Measurements from ENCODE around the gene RPTOR. TPM values are rescaled to one million over a fixed set of nuclear protein-coding genes. Genes with fewer than 3 reads are reported as not detected.
"Not testable (repeated sequence)": the region's sequence is repeated elsewhere in the genome, so short reads cannot be mapped to it uniquely, and the experiment has no call there.

Gene RPTOR
- total and polyA plus RNA-seq, 2 experiments from 2014 or later: 6.6 to 16.1 TPM

- Histone ChIP-seq H3K9me2 (ENCODE audit: insufficient read depth) (no peaks in the 10 kb centered on the region), H2AFZ (no peak overlapping the region), H3F3A (ENCODE audit: insufficient read depth) (no peaks in the 10 kb centered on the region), H3K27me3 (replicated peaks; ENCODE audit: insufficient read depth) (no peaks in the 10 kb centered on the region), H3K4me1 (ENCODE audit: insufficient read depth) (no peaks in the 10 kb centered on the region), H3K4me3 (no peak overlapping the region), H3K36me3 (ENCODE audit: low read depth) (no peaks in the 10 kb centered on the region), H4K20me1 (ENCODE audit: insufficient read depth) (peaks cover 5% of the 10 kb centered on the region; the same call in 1 of the 2 replicates), H3K79me2 (ENCODE audit: insufficient read depth) (peaks cover 92% of the 10 kb centered on the region), H3K4me2 (ENCODE audit: unreplicated experiment) (no peak overlapping the region), H3K27ac (no peak overlapping the region), H3K9ac (no peak overlapping the region), H3K9me3 (ENCODE audit: low read depth) (no peaks in the 10 kb centered on the region)
- in situ Hi-C loops (cut with MboI): no loop called here
- TF ChIP-seq EZH2 (IDR thresholded peaks at IDR 0.05; ENCODE audit: insufficient read depth, poor library complexity, severe bottlenecking) (no peak), EZH2phosphoT487 (IDR thresholded peaks at IDR 0.05; ENCODE audit: insufficient read depth, low read depth) (no peak)
- WGBS, 2 experiments (ENCODE audit: low coverage in 1 of 2, low lambda C conversion rate in 2 of 2, missing lambda C conversion rate in 2 of 2): 27 to 28% methylated on average over 17 of the region's 17 CpGs
- DNase-seq: peak; percentile 92
Measured at GRCh38 chr17:80575057-80575875, 30.6 kb downstream of the RPTOR start.

GRCh38 chr17:80577876-80578570, 33.4 kb downstream of the RPTOR start:
- Histone ChIP-seq H3K27me3 (replicated peaks; ENCODE audit: insufficient read depth) (no peaks in the 10 kb centered on the region), H2AFZ (no peak overlapping the region), H3K9me3 (ENCODE audit: low read depth) (no peaks in the 10 kb centered on the region), H3F3A (ENCODE audit: insufficient read depth) (no peaks in the 10 kb centered on the region), H3K36me3 (ENCODE audit: low read depth) (no peaks in the 10 kb centered on the region), H4K20me1 (ENCODE audit: insufficient read depth) (peaks cover under 1% of the 10 kb centered on the region; the same call in 1 of the 2 replicates), H3K4me2 (ENCODE audit: unreplicated experiment) (no peak overlapping the region), H3K79me2 (ENCODE audit: insufficient read depth) (peaks cover 80% of the 10 kb centered on the region), H3K9me2 (ENCODE audit: insufficient read depth) (no peaks in the 10 kb centered on the region), H3K9ac (no peak overlapping the region), H3K4me3 (no peak overlapping the region), H3K27ac (no peak overlapping the region), H3K4me1 (ENCODE audit: insufficient read depth) (no peaks in the 10 kb centered on the region)
- in situ Hi-C loops (cut with MboI): no loop called here
- WGBS, 2 experiments (ENCODE audit: low coverage in 1 of 2, low lambda C conversion rate in 2 of 2, missing lambda C conversion rate in 2 of 2): 92 to 94% methylated on average over 14 of the region's 14 CpGs
- TF ChIP-seq EZH2 (IDR thresholded peaks at IDR 0.05; ENCODE audit: insufficient read depth, poor library complexity, severe bottlenecking) (no peak), EZH2phosphoT487 (IDR thresholded peaks at IDR 0.05; ENCODE audit: insufficient read depth, low read depth) (no peak)
- no peak for DNase-seq

- H3K36me3 ChIP-seq (ENCODE audit: low read depth); in situ Hi-C loops (cut with MboI); H3K9ac ChIP-seq; H3K4me3 ChIP-seq; H4K20me1 ChIP-seq (ENCODE audit: insufficient read depth); H3K9me2 ChIP-seq (ENCODE audit: insufficient read depth); H2AFZ ChIP-seq; H3F3A ChIP-seq (ENCODE audit: insufficient read depth); H3K9me3 ChIP-seq (ENCODE audit: low read depth); DNase-seq; H3K27me3 ChIP-seq (replicated peaks; ENCODE audit: insufficient read depth); H3K4me1 ChIP-seq (ENCODE audit: insufficient read depth); H3K27ac ChIP-seq; H3K4me2 ChIP-seq (ENCODE audit: unreplicated experiment): not testable (repeated sequence)
- peaks cover 80% of the 10 kb centered on the region for H3K79me2 ChIP-seq (ENCODE audit: insufficient read depth)
- 97 to 98% methylated on average over 13 to 15 of the region's 15 CpGs for WGBS, 2 experiments (ENCODE audit: low coverage in 1 of 2, low lambda C conversion rate in 2 of 2, missing lambda C conversion rate in 2 of 2)
Measured at GRCh38 chr17:80578668-80579388, 34.2 kb downstream of the RPTOR start.

GRCh38 chr17:80582165-80582564, 37.5 kb downstream of the RPTOR start:
- H3F3A ChIP-seq (ENCODE audit: insufficient read depth): no peaks in the 10 kb centered on the region
- no peak overlapping the region for H3K4me2 ChIP-seq (ENCODE audit: unreplicated experiment)
- no peaks in the 10 kb centered on the region for H3K9me3 ChIP-seq (ENCODE audit: low read depth)
- no peaks in the 10 kb centered on the region for H3K4me1 ChIP-seq (ENCODE audit: insufficient read depth)
- no peak overlapping the region for H3K4me3 ChIP-seq
- no peak overlapping the region for H2AFZ ChIP-seq
- H4K20me1 ChIP-seq (ENCODE audit: insufficient read depth): no peaks in the 10 kb centered on the region
- no peak for DNase-seq
- 86 to 91% methylated on average over 6 of the region's 6 CpGs for WGBS, 2 experiments (ENCODE audit: low coverage in 1 of 2, low lambda C conversion rate in 2 of 2, missing lambda C conversion rate in 2 of 2)
- no peak overlapping the region for H3K27ac ChIP-seq
- TF ChIP-seq EZH2phosphoT487 (IDR thresholded peaks at IDR 0.05; ENCODE audit: insufficient read depth, low read depth) (no peak), EZH2 (IDR thresholded peaks at IDR 0.05; ENCODE audit: insufficient read depth, poor library complexity, severe bottlenecking) (no peak)
- no peak overlapping the region for H3K9ac ChIP-seq
- no peaks in the 10 kb centered on the region for H3K36me3 ChIP-seq (ENCODE audit: low read depth)
- no peaks in the 10 kb centered on the region for H3K27me3 ChIP-seq (replicated peaks; ENCODE audit: insufficient read depth)
- no peaks in the 10 kb centered on the region for H3K9me2 ChIP-seq (ENCODE audit: insufficient read depth)
- H3K79me2 ChIP-seq (ENCODE audit: insufficient read depth): peaks cover 84% of the 10 kb centered on the region
- in situ Hi-C loops (cut with MboI): no loop called here
